HEK293 (cell line): ENCODE measurements around the gene GLRA1.

ENCODE experiments used
- CTCF ChIA-PET: fragments of 350-600 bp; formaldehyde crosslinking; extraction: SDS; loops from one replicate; lab custom pipeline; 2021; ENCODE audit warnings: antibody characterized with exemption; lab: Yijun Ruan, JAX
- POLR2A ChIA-PET: fragments of 300-600 bp; formaldehyde crosslinking; extraction: SDS; loops from one replicate; lab custom pipeline; 2020; ENCODE audit warnings: antibody characterized with exemption, inconsistent platforms; lab: Yijun Ruan, JAX
- H3K27ac ChIP-seq: fragments of 200-500 bp; sonication (Bioruptor generic); 2 replicates; pipeline ENCODE4 v1.5.1; 2014; ENCODE audit warnings: low read depth, low read length, control low read depth, inconsistent platforms; ENCODE audit errors: extremely low read depth
- H3K36me3 ChIP-seq, 2 experiments: fragments of 200-500 bp in 1 of 2; sonication (Bioruptor generic) in 1 of 2; 1 replicate in 1 of 2; 2 replicates in 1 of 2; pipeline ENCODE4 v1.5.1; 2014 to 2017; ENCODE audit warnings: inconsistent platforms in 2 of 2, low read length in 2 of 2; ENCODE audit not compliant: control insufficient read depth in 2 of 2, insufficient read depth in 1 of 2
- H3K4me1 ChIP-seq: fragments of 200-500 bp; sonication (Bioruptor generic); 2 replicates; pipeline ENCODE4 v1.5.1; 2014; ENCODE audit warnings: mild to moderate bottlenecking, low read length, inconsistent platforms; ENCODE audit not compliant: control insufficient read depth, insufficient read depth
- H3K4me3 ChIP-seq: 2 replicates; pipeline ENCODE4 v1.5.1; 2011; ENCODE audit warnings: low read depth, mild to moderate bottlenecking, control low read depth, low read length, moderate library complexity
- H3K9me3 ChIP-seq: fragments of 200-500 bp; sonication (Bioruptor generic); 2 replicates; pipeline ENCODE4 v1.5.1; 2014; ENCODE audit warnings: low read depth, low read length, inconsistent platforms; ENCODE audit not compliant: control insufficient read depth, insufficient read depth
- GFI1B ChIP-seq: fragments of 450-650 bp; formaldehyde crosslinking; IDR thresholded peaks from 2 replicates; pipeline ENCODE4 v1.5.1; 2016; ENCODE audit warnings: missing biosample characterization, missing genetic modification characterization
- GLI4 ChIP-seq: fragments of 450-650 bp; formaldehyde crosslinking; IDR thresholded peaks from 2 replicates; pipeline ENCODE4 v1.5.1; 2016; ENCODE audit warnings: missing biosample characterization, missing genetic modification characterization
- KLF10 ChIP-seq: fragments of 450-650 bp; IDR thresholded peaks from 2 replicates; pipeline ENCODE4 v1.5.1; 2018; ENCODE audit warnings: missing biosample characterization, mild to moderate bottlenecking, missing genetic modification characterization
- KLF17 ChIP-seq: fragments of 450-650 bp; formaldehyde crosslinking; IDR thresholded peaks from 2 replicates; pipeline ENCODE4 v1.5.1; 2016; ENCODE audit warnings: missing biosample characterization, missing genetic modification characterization
- KLF8 ChIP-seq: fragments of 450-650 bp; formaldehyde crosslinking; IDR thresholded peaks from 2 replicates; pipeline ENCODE4 v1.5.1; 2016; ENCODE audit warnings: missing biosample characterization, missing genetic modification characterization
- PRDM6 ChIP-seq: fragments of 450-650 bp; formaldehyde crosslinking; IDR thresholded peaks from 2 replicates; pipeline ENCODE4 v1.5.1; 2017; ENCODE audit warnings: missing biosample characterization, missing genetic modification characterization
- SALL2 ChIP-seq: fragments of 450-650 bp; formaldehyde crosslinking; IDR thresholded peaks from 2 replicates; pipeline ENCODE4 v1.5.0; 2017; ENCODE audit warnings: missing biosample characterization, mild to moderate bottlenecking, missing genetic modification characterization, borderline replicate concordance
- SCRT2 ChIP-seq: fragments of 450-650 bp; formaldehyde crosslinking; IDR thresholded peaks from 2 replicates; pipeline ENCODE4 v1.5.1; 2016; ENCODE audit warnings: missing biosample characterization, missing genetic modification characterization
- ZBTB1 ChIP-seq: fragments of 450-650 bp; formaldehyde crosslinking; IDR thresholded peaks from 2 replicates; pipeline ENCODE4 v1.5.1; 2016; ENCODE audit warnings: missing biosample characterization, missing genetic modification characterization
- ZBTB17 ChIP-seq: fragments of 450-650 bp; formaldehyde crosslinking; IDR thresholded peaks from 2 replicates; pipeline ENCODE4 v1.5.1; 2016; ENCODE audit warnings: missing biosample characterization, missing genetic modification characterization
- ZNF19 ChIP-seq: fragments of 450-650 bp; formaldehyde crosslinking; IDR thresholded peaks from 2 replicates; pipeline ENCODE4; 2016; ENCODE audit warnings: missing biosample characterization, missing genetic modification characterization, low read depth
- ZNF274 ChIP-seq, 2 experiments: fragments of 200-500 bp in 1 of 2; fragments of 450-650 bp in 1 of 2; sonication (Bioruptor generic) in 1 of 2; formaldehyde crosslinking in 1 of 2; IDR thresholded peaks; 2 replicates each; pipeline versions ENCODE4 v1.5.1 to v1.6.1; 2014 to 2016; ENCODE audit warnings: borderline replicate concordance in 1 of 2, inconsistent platforms in 1 of 2, low read length in 1 of 2, missing biosample characterization in 1 of 2, missing genetic modification characterization in 1 of 2
- ZNF341 ChIP-seq: fragments of 450-650 bp; formaldehyde crosslinking; IDR thresholded peaks from 2 replicates; pipeline ENCODE4; 2016; ENCODE audit warnings: low read depth, missing biosample characterization, missing genetic modification characterization
- ZNF521 ChIP-seq: fragments of 450-650 bp; formaldehyde crosslinking; IDR thresholded peaks from 2 replicates; pipeline ENCODE4 v1.5.1; 2017; ENCODE audit warnings: missing biosample characterization, mild to moderate bottlenecking, missing genetic modification characterization
- ZNF530 ChIP-seq: fragments of 450-650 bp; formaldehyde crosslinking; IDR thresholded peaks from 2 replicates; pipeline ENCODE4 v1.5.1; 2016; ENCODE audit warnings: low read depth, missing biosample characterization, missing genetic modification characterization
- ZNF548 ChIP-seq: fragments of 450-650 bp; formaldehyde crosslinking; IDR thresholded peaks from 2 replicates; pipeline ENCODE4 v1.5.1; 2016; ENCODE audit warnings: missing biosample characterization, missing genetic modification characterization
- ZNF776 ChIP-seq: fragments of 450-650 bp; formaldehyde crosslinking; IDR thresholded peaks from 2 replicates; pipeline ENCODE4 v1.5.0; 2017; ENCODE audit warnings: missing biosample characterization, missing genetic modification characterization, borderline replicate concordance
- ZSCAN30 ChIP-seq: fragments of 450-650 bp; IDR thresholded peaks from 2 replicates; pipeline ENCODE4 v1.5.1; 2018; ENCODE audit warnings: missing biosample characterization, mild to moderate bottlenecking, missing genetic modification characterization, moderate library complexity
- TF ChIP-seq, protein P1 (sequence below): fragments of 450-650 bp; formaldehyde crosslinking; IDR thresholded peaks from 2 replicates; pipeline ENCODE4 v1.5.1; 2017; ENCODE audit warnings: missing biosample characterization, missing genetic modification characterization
- TF ChIP-seq, protein P2 (sequence below): fragments of 450-650 bp; formaldehyde crosslinking; IDR thresholded peaks from 2 replicates; pipeline ENCODE4; 2016; ENCODE audit warnings: missing biosample characterization, missing genetic modification characterization

GLRA1 gene

GRCh38 chr5:151822141-151822540 is 102.5 kb downstream of the GLRA1 start:
- Histone ChIP-seq H3K27ac (no peak overlapping the region), H3K9me3 (no peaks in the 10 kb centered on the region), H3K4me1 (no peaks in the 10 kb centered on the region), H3K4me3 (no peak overlapping the region), H3K36me3 (peaks cover 11 to 14% of the 10 kb centered on the region in 2 experiments; a peak in 2 of 3 replicates)
- ChIA-PET POLR2A (no interaction called here), CTCF (interaction anchor here (0.6 to 0.7 kb wide), 2 partner anchors 465 to 527 kb away, joined by 3 read pairs; no protein-coding TSS in a partner anchor)
- no peak for TF ChIP-seq SALL2 (tag by site-specific recombination)
- no peak for TF ChIP-seq ZNF776 (tag by site-specific recombination)
- TF ChIP-seq GFI1B (tag by site-specific recombination), result no peak
- TF ChIP-seq, protein P1, sequence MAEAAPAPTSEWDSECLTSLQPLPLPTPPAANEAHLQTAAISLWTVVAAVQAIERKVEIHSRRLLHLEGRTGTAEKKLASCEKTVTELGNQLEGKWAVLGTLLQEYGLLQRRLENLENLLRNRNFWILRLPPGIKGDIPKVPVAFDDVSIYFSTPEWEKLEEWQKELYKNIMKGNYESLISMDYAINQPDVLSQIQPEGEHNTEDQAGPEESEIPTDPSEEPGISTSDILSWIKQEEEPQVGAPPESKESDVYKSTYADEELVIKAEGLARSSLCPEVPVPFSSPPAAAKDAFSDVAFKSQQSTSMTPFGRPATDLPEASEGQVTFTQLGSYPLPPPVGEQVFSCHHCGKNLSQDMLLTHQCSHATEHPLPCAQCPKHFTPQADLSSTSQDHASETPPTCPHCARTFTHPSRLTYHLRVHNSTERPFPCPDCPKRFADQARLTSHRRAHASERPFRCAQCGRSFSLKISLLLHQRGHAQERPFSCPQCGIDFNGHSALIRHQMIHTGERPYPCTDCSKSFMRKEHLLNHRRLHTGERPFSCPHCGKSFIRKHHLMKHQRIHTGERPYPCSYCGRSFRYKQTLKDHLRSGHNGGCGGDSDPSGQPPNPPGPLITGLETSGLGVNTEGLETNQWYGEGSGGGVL (tag by site-specific recombination), result no peak
- no peak for TF ChIP-seq KLF17 (tag by site-specific recombination)

DNA sequence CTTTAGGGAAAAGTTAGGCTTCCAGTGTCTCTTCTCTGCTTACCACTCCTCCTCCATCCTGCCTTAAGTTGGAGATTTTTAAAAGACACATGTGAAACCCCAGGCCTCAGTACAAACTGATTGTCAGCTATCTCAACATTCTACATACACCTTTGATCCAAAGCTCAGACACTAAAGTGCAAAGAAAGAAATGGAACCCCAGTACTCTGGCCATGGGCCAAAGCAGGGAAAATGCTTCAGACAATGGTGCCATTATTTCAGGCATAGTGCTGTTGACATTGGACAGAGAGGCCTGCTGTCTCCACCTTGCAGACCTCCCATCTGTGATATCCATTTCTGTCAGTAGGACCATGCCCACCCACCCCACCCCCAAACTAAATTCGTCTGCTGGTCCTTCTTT is 103.7 kb downstream of the GLRA1 start:
- H3K9me3 ChIP-seq, result no peaks in the 10 kb centered on the region
- H3K4me1 ChIP-seq, result no peaks in the 10 kb centered on the region
- H3K36me3 ChIP-seq, result peaks cover 11 to 19% of the 10 kb centered on the region in 2 experiments; a peak in 2 of 3 replicates
- CTCF ChIA-PET, result no interaction called here
- no peak overlapping the region for H3K27ac ChIP-seq
- POLR2A ChIA-PET, result no interaction called here
- TF ChIP-seq ZBTB1, result no peak
- no peak for TF ChIP-seq GLI4 (tag by site-specific recombination)
- no peak for TF ChIP-seq ZNF548
- TF ChIP-seq ZSCAN30 (tag by site-specific recombination), result no peak
- H3K4me3 ChIP-seq, result no peak overlapping the region

DNA sequence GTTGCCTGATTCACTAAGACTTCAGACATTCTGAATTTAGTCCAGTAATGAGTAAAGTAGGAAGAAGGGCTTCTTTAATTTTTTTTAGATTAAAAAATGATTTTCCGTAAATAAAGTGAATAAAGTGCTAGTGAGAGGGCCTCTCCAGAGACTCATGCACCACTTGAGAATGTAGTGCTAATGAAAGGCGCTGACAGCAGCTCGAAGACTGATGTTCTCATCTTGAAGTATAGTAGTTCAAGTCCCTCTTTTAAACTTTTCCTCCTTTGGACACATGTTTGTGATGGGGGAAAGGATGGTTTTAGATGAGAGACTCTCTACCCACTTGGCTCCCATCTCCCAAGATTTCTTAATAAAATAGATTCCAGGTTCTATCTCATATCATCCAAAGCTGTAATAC is 104.4 kb downstream of the GLRA1 start:
- Histone ChIP-seq H3K9me3 (no peaks in the 10 kb centered on the region), H3K4me3 (no peak overlapping the region), H3K36me3 (peaks cover 11 to 20% of the 10 kb centered on the region in 2 experiments; a peak in 2 of 3 replicates), H3K4me1 (no peaks in the 10 kb centered on the region), H3K27ac (no peak overlapping the region)
- CTCF ChIA-PET, result no interaction called here
- TF ChIP-seq PRDM6 (tag by site-specific recombination), result no peak
- TF ChIP-seq ZNF530 (tag by site-specific recombination), result no peak
- TF ChIP-seq ZBTB17 (tag by site-specific recombination), result no peak
- TF ChIP-seq KLF10, result no peak
- no peak for TF ChIP-seq ZNF19
- TF ChIP-seq ZNF341 (tag by site-specific recombination), result no peak
- TF ChIP-seq SCRT2, result no peak
- no peak for TF ChIP-seq KLF8 (tag by site-specific recombination)
- TF ChIP-seq, protein P2, sequence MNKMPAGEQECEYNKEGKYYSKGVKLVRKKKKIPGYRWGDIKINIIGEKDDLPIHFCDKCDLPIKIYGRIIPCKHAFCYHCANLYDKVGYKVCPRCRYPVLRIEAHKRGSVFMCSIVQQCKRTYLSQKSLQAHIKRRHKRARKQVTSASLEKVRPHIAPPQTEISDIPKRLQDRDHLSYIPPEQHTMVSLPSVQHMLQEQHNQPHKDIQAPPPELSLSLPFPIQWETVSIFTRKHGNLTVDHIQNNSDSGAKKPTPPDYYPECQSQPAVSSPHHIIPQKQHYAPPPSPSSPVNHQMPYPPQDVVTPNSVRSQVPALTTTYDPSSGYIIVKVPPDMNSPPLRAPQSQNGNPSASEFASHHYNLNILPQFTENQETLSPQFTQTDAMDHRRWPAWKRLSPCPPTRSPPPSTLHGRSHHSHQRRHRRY (tag by site-specific recombination), result no peak
- no peak for TF ChIP-seq ZNF274 (IDR thresholded peaks at IDR 0.05; ENCODE audit: low read length)
- TF ChIP-seq ZNF274 (tag by site-specific recombination; IDR thresholded peaks at IDR 0.05; ENCODE audit: borderline replicate concordance), result no peak
- TF ChIP-seq ZNF521, result no peak
- POLR2A ChIA-PET, result no interaction called here
